ENCODE measurements around the gene VPS26B.
A peak's percentile ranks its signal among the peaks of the same experiment; 100 is the strongest.

The VPS26B gene

DNA sequence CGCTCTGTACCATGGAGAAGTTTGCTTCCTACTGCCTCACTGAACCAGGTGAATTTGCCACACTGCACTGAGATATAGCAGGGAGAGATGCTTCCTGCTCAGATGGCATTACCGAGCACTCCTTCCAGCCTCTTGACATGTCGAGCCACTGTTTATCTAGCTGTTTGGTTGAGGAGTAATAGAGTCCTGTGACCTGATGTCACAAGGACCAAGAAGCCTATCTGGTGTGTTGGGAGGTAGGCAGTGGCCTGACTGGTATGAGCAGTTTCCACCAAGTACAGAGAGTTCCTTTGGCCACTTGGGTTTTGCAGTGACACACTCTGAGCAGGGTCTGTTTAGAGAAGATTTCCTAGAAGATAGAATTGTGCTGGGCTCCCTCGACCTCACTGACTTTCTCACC, 34.1 kb downstream of the VPS26B start:
- no peak for DNase-seq (ENCODE audit: low spot score)
- TF ChIP-seq, protein P1, sequence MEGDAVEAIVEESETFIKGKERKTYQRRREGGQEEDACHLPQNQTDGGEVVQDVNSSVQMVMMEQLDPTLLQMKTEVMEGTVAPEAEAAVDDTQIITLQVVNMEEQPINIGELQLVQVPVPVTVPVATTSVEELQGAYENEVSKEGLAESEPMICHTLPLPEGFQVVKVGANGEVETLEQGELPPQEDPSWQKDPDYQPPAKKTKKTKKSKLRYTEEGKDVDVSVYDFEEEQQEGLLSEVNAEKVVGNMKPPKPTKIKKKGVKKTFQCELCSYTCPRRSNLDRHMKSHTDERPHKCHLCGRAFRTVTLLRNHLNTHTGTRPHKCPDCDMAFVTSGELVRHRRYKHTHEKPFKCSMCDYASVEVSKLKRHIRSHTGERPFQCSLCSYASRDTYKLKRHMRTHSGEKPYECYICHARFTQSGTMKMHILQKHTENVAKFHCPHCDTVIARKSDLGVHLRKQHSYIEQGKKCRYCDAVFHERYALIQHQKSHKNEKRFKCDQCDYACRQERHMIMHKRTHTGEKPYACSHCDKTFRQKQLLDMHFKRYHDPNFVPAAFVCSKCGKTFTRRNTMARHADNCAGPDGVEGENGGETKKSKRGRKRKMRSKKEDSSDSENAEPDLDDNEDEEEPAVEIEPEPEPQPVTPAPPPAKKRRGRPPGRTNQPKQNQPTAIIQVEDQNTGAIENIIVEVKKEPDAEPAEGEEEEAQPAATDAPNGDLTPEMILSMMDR (IDR thresholded peaks at IDR 0.05; ENCODE audit: extremely low read depth, missing control alignments), result no peak

DNA sequence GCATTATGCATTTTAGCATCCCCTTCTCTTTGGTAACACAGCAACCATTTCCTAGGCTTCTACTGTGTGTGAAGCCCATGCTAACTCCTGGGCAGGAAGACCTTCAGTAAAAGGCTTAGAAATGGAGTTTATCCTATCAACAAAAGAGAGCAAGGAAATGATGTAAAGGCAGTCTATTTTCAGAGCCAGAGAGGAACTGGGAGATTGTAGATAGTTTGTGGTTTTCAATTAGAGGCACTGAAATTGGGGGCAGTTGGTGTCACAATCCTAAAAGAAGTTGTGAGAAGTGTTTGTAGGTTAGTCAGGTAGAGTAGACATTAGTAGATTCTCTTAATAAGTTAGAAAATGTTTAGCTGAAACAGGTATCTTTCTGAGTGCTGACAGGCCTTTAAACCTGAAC, 36.0 kb downstream of the VPS26B start:
- no peak for DNase-seq (ENCODE audit: low spot score)
- TF ChIP-seq, protein P1 (IDR thresholded peaks at IDR 0.05; ENCODE audit: extremely low read depth, missing control alignments), result no peak

DNA sequence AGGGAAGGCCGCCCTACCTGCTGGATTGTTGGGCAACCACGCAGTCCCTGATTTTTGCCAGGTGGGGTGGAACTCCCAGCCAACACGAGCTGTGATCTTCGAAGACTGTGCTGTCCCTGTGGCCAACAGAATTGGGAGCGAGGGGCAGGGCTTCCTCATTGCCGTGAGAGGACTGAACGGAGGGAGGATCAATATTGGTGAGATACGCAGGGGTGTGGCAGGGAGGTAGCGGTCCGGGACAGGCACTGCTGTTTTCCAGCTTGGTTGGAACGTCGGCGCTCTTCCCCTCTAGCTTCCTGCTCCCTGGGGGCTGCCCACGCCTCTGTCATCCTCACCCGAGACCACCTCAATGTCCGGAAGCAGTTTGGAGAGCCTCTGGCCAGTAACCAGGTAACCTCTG, 36.5 kb downstream of the VPS26B start:
- TF ChIP-seq, protein P1 (IDR thresholded peaks at IDR 0.05; ENCODE audit: extremely low read depth, missing control alignments), result no peak
- DNase-seq (ENCODE audit: low spot score), result no peak

DNA sequence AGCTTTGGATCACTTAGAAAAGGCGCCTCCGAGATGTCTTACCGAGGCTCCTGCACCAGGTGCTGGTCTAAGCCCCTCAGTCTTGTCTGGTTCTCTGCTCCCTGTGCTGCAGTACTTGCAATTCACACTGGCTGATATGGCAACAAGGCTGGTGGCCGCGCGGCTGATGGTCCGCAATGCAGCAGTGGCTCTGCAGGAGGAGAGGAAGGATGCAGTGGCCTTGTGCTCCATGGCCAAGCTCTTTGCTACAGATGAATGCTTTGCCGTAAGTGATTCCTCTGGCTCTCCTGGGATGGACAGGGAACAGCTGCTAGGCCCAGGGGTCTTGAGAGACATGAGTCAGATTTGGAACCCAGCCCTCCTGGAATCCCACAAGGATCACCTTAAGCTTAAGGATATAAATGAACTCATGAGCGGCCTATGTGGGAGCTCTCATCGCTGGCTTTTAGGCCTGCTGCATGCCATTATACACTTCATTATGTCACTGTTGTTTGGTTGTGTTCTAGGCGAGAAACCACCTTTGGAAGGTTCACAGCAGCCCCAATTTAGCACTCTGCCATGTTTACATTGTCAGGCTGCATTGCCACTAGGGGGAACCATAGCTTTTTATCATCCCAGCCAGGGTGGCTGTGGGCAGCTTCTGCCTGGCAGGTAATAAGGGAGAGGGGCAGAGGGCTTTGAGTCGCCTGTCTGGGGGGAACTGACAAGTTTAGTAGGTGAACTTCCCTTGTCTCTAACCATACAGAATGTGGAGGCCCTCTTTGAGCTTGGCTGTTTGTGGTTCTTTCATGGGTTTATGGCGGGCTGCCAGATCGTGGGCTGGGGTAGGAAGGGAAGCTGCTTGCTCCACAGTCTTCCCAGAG, 37.4 kb downstream of the VPS26B start:
- peak; percentile 52 for DNase-seq (ENCODE audit: low spot score)
- TF ChIP-seq, protein P1 (IDR thresholded peaks at IDR 0.05; ENCODE audit: extremely low read depth, missing control alignments), result peak; percentile 49

DNA sequence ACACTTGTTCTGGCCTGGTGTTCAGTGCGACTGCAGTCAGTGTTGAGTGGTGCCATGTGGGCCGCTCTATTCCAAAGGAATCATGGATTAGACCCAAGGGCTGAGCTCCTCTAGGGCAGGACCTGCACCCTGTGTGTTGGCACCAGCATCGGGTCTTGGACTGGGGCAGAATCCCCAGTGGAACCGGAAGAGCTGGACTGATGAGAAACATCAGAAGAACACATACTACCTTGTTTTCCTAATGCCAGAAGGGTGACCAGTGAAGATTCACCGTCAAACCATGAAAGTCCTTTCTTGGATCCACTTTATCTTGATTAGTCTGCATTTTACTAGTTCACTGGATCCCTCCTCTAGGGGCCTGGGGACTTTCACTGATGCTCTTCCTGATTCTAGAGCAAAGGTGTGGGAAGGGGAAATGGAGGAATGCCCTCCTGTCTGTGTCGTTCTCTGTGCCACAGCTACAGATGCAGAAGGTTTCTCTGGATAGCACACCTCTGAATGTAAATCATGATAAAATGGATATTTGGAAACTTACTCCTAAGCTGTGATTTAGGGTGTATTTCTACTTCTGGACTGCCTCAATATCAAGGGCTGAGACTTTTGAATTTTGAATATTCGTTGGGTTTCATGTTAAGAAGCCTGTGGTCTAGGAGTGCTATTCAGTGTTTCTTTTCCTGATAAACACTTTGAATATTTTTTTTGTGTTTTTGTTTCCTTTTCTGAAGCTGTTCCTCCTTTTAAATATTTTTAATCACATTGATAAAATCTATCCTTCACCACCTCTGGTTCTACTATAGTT, 40.7 kb downstream of the VPS26B start:
- no peak for DNase-seq (ENCODE audit: low spot score)
- TF ChIP-seq, protein P1 (IDR thresholded peaks at IDR 0.05; ENCODE audit: extremely low read depth, missing control alignments), result no peak

DNA sequence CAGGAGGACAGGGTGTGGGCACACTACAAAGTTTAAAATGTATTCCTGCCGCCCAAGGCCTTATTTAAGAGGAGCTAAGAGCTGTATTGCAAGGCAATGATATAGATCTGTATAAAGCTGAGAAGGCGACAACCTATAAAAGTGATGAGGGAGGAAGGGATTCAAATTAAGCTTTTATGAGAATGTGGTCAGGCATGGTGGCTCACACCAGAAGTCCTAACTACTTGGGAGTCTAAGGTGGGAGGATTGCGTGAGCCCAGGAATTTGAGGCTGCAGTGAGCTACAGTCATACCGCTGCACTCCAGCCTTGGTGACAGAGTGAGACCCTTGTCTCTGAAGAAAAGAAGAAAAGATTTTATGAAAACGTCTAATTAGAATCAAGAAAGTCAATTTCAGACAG, 42.0 kb downstream of the VPS26B start:
- DNase-seq (ENCODE audit: low spot score), result no peak
- TF ChIP-seq, protein P1 (IDR thresholded peaks at IDR 0.05; ENCODE audit: extremely low read depth, missing control alignments), result no peak

DNA sequence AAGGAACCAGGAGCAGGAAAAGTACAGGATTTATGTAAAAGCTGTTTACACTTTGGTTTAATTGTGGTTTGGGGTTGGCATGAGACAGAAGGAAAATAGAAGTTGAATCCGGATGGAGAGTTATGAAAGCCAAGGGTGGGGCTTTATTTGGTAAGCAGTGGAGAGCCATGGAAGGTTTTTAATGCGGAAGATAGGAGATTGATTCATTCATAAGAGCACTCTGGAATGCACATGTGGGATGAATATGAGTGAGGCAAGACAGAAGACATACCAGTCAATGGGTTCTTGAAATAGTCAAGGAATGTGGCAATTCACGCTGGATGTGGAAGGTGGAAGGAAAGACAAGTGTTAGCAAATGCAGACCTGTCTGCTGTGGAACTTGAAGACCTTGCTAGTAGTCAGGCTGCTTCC, 42.4 kb downstream of the VPS26B start:
- no peak for DNase-seq (ENCODE audit: low spot score)
- TF ChIP-seq, protein P1 (IDR thresholded peaks at IDR 0.05; ENCODE audit: extremely low read depth, missing control alignments), result no peak
